DND-41 (cell line): ENCODE results near the gene LACTBL1.

Source experiments
- ATAC-seq: fragments of 200-7000 bp; cut with Tn5 transposase; 3 replicates; pipeline ENCODE4 v1.9.1; 2021; ENCODE audit warnings: low read depth; ENCODE audit not compliant: insufficient read depth
- DNase-seq: peaks from one replicate; pipeline ENCODE4 v3.0.0-alpha.2; 2020
- H2AFZ ChIP-seq: 2 replicates; pipeline ENCODE4 v1.6.0; 2012; ENCODE audit warnings: low read depth, low read length
- H3K27ac ChIP-seq: 2 replicates; pipeline ENCODE4 v1.5.1; 2012; ENCODE audit warnings: low read length, inconsistent platforms
- H3K27me3 ChIP-seq: fragments of 200-600 bp; sonication (generic); 2 replicates; pipeline ENCODE4 v1.6.0; 2012; ENCODE audit warnings: low read length, mild to moderate bottlenecking, inconsistent platforms; ENCODE audit not compliant: insufficient read depth, poor library complexity
- H3K36me3 ChIP-seq: 2 replicates; pipeline ENCODE4 v1.5.1; 2012; ENCODE audit warnings: low read length, inconsistent platforms; ENCODE audit not compliant: insufficient read depth
- H3K4me1 ChIP-seq: 2 replicates; pipeline ENCODE4 v1.5.1; 2012; ENCODE audit warnings: mild to moderate bottlenecking, low read length; ENCODE audit not compliant: insufficient read depth
- H3K4me2 ChIP-seq: 2 replicates; pipeline ENCODE4 v1.6.0; 2012; ENCODE audit warnings: mild to moderate bottlenecking, moderate library complexity, low read length, inconsistent platforms; ENCODE audit not compliant: insufficient read depth
- H3K4me3 ChIP-seq, 2 experiments: fragments of 200-600 bp in 1 of 2; shearing (Covaris generic) in 1 of 2; 2 replicates each; pipeline ENCODE4 v1.5.1; 2012 to 2016; ENCODE audit warnings: inconsistent platforms in 2 of 2, low read length in 2 of 2, mild to moderate bottlenecking in 2 of 2, low read depth in 1 of 2, moderate library complexity in 1 of 2
- H3K79me2 ChIP-seq: 2 replicates; pipeline ENCODE4 v1.6.0; 2012; ENCODE audit warnings: low read length, inconsistent platforms; ENCODE audit not compliant: insufficient read depth
- H3K9ac ChIP-seq: 2 replicates; pipeline ENCODE4 v1.6.0; 2012; ENCODE audit warnings: low read depth, mild to moderate bottlenecking, inconsistent platforms, low read length, moderate library complexity
- H3K9me3 ChIP-seq: 2 replicates; pipeline ENCODE4 v1.5.1; 2012; ENCODE audit warnings: low read length, moderate library complexity, mild to moderate bottlenecking, inconsistent platforms; ENCODE audit not compliant: insufficient read depth, severe bottlenecking
- H4K20me1 ChIP-seq: 2 replicates; pipeline ENCODE4 v1.6.0; 2012; ENCODE audit warnings: low read length; ENCODE audit not compliant: insufficient read depth
- EZH2 ChIP-seq: IDR thresholded peaks from 3 replicates; pipeline ENCODE4 v1.6.1; 2012; ENCODE audit warnings: borderline replicate concordance, low read depth, mild to moderate bottlenecking, moderate library complexity, low read length, inconsistent platforms; ENCODE audit not compliant: severe bottlenecking
- TF ChIP-seq, protein P1 (sequence below): IDR thresholded peaks from 2 replicates; pipeline ENCODE4 v1.5.1; 2012; ENCODE audit warnings: borderline replicate concordance, low read length, moderate library complexity, mild to moderate bottlenecking; ENCODE audit not compliant: poor library complexity, severe bottlenecking; ENCODE audit errors: extremely low read depth

Gene LACTBL1

GRCh38 chr1:22959545-22960360, 12.9 kb downstream of the LACTBL1 start:
- Histone ChIP-seq H4K20me1 (no peaks in the 10 kb centered on the region; the same call in 1 of the 2 replicates), H2AFZ (no peak overlapping the region), H3K4me1 (no peaks in the 10 kb centered on the region), H3K4me2 (no peak overlapping the region), H3K79me2 (no peaks in the 10 kb centered on the region), H3K27ac (no peak overlapping the region), H3K36me3 (no peaks in the 10 kb centered on the region), H3K9me3 (no peaks in the 10 kb centered on the region), H3K9ac (no peak overlapping the region), H3K27me3 (peaks cover 3% of the 10 kb centered on the region), H3K4me3 (no peak overlapping the region)
- TF ChIP-seq, protein P1, sequence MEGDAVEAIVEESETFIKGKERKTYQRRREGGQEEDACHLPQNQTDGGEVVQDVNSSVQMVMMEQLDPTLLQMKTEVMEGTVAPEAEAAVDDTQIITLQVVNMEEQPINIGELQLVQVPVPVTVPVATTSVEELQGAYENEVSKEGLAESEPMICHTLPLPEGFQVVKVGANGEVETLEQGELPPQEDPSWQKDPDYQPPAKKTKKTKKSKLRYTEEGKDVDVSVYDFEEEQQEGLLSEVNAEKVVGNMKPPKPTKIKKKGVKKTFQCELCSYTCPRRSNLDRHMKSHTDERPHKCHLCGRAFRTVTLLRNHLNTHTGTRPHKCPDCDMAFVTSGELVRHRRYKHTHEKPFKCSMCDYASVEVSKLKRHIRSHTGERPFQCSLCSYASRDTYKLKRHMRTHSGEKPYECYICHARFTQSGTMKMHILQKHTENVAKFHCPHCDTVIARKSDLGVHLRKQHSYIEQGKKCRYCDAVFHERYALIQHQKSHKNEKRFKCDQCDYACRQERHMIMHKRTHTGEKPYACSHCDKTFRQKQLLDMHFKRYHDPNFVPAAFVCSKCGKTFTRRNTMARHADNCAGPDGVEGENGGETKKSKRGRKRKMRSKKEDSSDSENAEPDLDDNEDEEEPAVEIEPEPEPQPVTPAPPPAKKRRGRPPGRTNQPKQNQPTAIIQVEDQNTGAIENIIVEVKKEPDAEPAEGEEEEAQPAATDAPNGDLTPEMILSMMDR: no peak
- TF ChIP-seq EZH2: no peak
- no peak for ATAC-seq
- no peak for DNase-seq

GRCh38 chr1:22958556-22958955, 14.1 kb downstream of the LACTBL1 start:
- no peak overlapping the region for H3K4me2 ChIP-seq
- H3K4me3 ChIP-seq: no peak overlapping the region
- no peak for DNase-seq
- no peak overlapping the region for H3K9ac ChIP-seq
- no peak overlapping the region for H2AFZ ChIP-seq
- no peaks in the 10 kb centered on the region for H3K4me1 ChIP-seq
- H3K9me3 ChIP-seq: no peaks in the 10 kb centered on the region
- no peak overlapping the region for H3K27ac ChIP-seq
- H3K27me3 ChIP-seq: peaks cover 3% of the 10 kb centered on the region
- no peaks in the 10 kb centered on the region; the same call in 1 of the 2 replicates for H4K20me1 ChIP-seq
- ATAC-seq: no peak
- H3K36me3 ChIP-seq: no peaks in the 10 kb centered on the region
- no peaks in the 10 kb centered on the region for H3K79me2 ChIP-seq
- no peak for TF ChIP-seq EZH2
- TF ChIP-seq, protein P1: no peak

DNA sequence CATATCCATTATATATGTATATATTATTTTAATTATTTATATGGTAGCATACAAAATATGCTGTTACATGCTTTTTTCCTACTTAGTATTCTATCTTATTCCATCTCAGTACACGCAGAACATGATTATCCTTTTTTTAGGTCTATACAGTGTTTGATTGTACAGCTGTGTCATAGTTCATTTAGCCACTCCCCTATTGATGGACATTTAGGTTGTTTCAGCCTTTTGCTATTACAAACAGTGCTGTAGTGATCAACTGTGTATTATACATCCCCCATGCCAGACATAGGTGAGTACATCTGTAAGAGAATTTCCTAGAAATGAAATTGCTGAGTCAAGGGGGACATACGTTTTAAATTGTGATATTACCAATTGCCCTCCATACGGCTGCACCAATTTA, 15.6 kb downstream of the LACTBL1 start:
- no peaks in the 10 kb centered on the region for H3K79me2 ChIP-seq
- H4K20me1 ChIP-seq: no peaks in the 10 kb centered on the region
- no peak overlapping the region for H3K4me3 ChIP-seq
- H3K27me3 ChIP-seq: peaks cover 3% of the 10 kb centered on the region
- ATAC-seq (no peak), DNase-seq (no peak)
- TF ChIP-seq, protein P1: no peak
- TF ChIP-seq EZH2: no peak
- H3K4me2 ChIP-seq: no peak overlapping the region
- H3K4me1 ChIP-seq: no peaks in the 10 kb centered on the region
- H3K9me3 ChIP-seq: no peaks in the 10 kb centered on the region
- no peak overlapping the region for H2AFZ ChIP-seq
- no peak overlapping the region for H3K27ac ChIP-seq
- no peaks in the 10 kb centered on the region for H3K36me3 ChIP-seq
- H3K9ac ChIP-seq: no peak overlapping the region
